Measurements from ENCODE around the gene TOX4. TPM values are rescaled to one million over a fixed set of nuclear protein-coding genes. Genes with fewer than 3 reads are reported as not detected.

Gene TOX4
- total RNA-seq, result 33.9 TPM

DNA sequence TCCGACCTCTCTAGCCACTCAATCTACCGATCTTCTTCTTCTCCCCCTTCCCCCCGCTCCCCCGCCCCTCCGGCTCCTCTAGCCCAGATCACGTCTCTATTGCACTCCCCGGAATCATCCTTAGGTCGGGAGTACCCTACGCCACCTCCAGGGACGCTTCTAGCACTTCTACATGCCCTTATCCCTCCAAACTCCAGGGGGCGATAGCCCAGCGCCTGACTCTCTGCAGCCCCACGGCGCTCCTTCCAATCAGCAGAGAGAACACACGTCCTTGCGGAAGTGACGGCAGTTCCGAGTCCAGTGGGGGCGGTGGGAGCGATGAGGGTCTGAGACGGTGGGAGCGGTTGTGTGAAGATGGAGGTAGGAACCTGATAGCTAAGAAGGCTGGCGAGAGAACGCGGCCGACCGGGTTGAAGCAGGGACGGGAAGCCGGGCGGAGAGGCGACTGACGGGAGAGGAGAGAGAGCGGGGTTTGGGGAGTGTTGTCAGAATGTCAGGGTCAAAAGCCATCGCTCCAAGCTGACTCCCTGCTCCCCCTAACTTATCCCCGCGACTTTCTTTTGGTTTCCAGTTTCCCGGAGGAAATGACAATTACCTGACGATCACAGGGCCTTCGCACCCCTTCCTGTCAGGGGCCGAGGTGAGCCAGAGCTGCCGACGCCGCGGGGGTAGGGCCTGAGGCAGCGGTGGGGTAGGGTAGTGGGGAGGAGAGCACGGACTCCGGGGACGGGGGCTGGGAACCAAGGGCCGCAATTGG is at the start of gene TOX4, which contains the start of gene RAB2B:
TOX4 (plus strand) TSS at position 271 of the 757 bp plus-strand sequence; CDS start at position 355, 84 bp downstream.
RAB2B (minus strand) TSS at position 35 of the 757 bp plus-strand sequence. CDS start 87 bp downstream, outside the sequence.

DNA sequence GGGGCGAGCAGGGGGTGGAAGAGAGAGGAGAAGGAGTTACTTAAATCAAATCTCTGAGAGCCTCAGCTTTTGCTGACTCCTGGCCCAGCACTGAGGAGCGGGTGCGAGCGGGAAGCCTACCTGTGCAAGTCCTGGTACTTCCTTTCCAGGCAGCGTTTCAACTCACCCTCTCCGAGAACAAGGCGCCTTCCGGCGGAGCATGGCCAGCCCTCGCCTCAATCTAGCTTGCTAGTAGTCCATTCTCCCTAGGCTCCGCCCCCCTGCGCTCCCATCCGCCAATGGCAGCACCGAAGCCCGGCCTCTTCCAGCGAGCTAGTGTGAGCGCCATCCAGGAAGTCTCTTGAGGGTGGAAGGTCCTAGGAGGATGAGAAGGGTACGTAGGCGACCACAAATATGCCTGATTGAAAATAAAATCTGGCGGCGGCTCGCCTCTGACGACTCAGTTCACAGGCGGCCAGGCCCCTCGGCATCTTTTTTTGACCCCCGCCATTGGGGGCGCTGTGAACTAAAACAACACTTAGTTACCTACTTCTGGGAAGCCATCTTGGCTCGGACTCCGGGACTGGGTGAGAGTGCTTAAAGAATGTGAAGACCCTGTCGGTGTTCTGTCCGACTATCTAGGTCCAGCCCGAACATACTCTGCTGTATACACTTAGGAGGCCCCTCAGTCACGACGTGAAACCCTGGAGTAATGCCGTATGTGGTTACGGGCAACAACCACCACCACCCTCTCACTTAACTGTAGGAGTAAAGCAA is 20.9 kb upstream of the TOX4 start, which contains the start of gene CHD8:
CHD8 (minus strand) TSS at position 212 of the 756 bp plus-strand sequence. CDS start 24,480 bp downstream, outside the sequence.

DNA sequence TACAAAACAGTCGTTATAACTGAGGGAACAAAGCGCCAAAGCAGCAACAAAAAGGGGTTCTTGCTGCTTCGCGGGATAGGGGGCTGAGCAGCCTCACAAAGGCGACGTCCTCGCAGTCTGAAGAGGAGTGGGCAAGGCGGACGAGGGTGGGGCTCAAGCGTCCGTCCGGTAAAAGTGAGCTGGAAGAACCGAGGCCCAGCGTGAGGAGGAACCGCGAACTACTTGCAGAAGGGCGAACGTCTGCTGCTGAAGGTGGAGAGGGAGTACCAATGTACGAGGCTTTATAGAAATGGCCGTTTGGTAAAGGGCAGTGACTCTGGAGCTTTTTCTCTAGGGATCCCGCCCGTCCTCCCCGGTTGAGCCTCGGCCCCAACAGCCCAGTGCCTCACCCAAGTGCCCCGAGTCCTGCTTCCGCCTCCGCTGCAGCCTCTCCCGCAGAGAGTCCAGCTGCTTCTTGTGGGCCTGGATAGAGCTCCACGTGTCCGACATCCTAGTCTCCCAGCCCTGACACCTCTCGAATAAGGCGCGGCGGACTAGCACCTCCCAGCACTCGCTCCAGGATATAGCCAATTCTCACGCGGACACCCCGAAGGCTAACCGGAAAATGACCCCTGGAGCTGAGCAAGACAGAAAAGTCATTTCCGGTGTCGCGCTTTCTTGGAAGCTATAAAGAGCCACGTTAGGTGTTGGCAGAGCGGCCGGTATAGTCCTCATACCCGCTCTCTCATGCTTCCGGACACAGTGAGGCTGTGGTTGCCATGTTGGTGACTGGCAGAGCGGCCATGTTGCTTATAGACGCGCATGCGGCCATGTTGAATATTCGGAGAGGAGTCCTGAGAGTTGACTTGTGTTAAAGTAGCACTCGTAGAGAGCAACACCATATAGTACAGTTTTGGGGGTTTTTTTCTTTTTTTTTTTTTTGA is 34.0 kb downstream of the TOX4 start, which contains the start of gene METTL3:
METTL3 (minus strand) TSS at position 606 of the 923 bp plus-strand sequence; CDS start at position 489, 117 bp downstream.

DNA sequence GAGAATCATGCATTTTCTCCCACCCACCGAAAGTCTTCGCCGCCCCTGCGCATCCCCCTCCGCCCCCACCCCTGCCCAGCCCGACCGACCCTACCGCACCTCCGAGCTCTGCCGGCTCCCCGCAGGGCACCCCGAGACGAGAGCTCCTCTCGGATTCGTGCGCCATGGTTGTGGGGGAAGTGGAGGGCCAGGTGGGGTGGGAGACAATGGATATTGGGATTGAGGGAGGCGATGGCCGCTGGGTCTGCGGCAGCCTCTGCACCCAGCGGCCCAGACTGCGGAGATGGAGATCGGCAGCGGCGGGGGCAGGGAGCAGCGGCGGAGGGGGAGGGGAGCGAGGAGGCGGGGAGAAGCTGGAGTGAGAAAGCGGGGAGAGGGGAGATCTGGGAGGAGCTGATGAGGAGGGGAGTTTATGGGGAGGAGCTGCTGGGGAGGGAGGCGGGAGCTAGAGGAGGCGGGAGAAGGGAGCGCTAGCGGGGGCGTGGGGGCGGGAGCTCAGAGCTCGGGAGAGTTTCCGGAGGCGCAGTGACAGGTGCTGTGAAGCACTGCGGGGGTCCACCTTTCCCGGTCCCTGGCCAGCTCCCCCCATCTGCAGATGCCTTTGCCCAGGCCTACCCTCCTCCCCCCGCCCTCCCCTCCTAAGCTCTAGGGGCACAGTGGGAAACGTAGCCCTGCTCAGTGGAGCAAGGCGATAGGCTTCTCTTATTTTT is 49.1 kb downstream of the TOX4 start, which contains the start of gene SALL2:
SALL2 (minus strand) TSS at position 385 of the 710 bp plus-strand sequence; CDS start at position 166, 219 bp downstream.

Small RNA genes lying within 50 kb of the gene (small RNA-seq; reads per million reads assigned to genes)
- not detected for gene RN7SL650P (ENCODE audit: low replicate concordance)

Other genes starting within 250 kb of the TOX4 start
- 1,235 TPM for gene HNRNPC, start 207.8 kb upstream of the TOX4 start, total RNA-seq
- gene RPGRIP1, start 197.1 kb upstream of the TOX4 start, total RNA-seq, result 1.1 TPM
- 74.0 TPM for gene SUPT16H, start 93.2 kb upstream of the TOX4 start, total RNA-seq
- gene CHD8, start 21.1 kb upstream of the TOX4 start, total RNA-seq, result 76.8 TPM
- gene RAB2B, start 236 bp upstream of the TOX4 start, total RNA-seq, result 34.3 TPM
- 86.8 TPM for gene METTL3, start 34.1 kb downstream of the TOX4 start, total RNA-seq
- 19.8 TPM for gene SALL2, start 49.2 kb downstream of the TOX4 start, total RNA-seq
- not detected for gene OR10G3, start 102.9 kb downstream of the TOX4 start, total RNA-seq
- not detected for gene OR10G2, start 157.7 kb downstream of the TOX4 start, total RNA-seq
- not detected for gene OR4E2, start 176.6 kb downstream of the TOX4 start, total RNA-seq
- gene OR4E1, start 196.6 kb downstream of the TOX4 start, total RNA-seq, result not detected